T-helper 22 cell (primary cell): ENCODE results near the gene ATXN2.
A peak's percentile ranks its signal among the peaks of the same experiment; 100 is the strongest.
"Not testable (repeated sequence)": the region's sequence is repeated elsewhere in the genome, so short reads cannot be mapped to it uniquely, and the experiment has no call there.

Experiments
- DNase-seq: peaks from one replicate; pipeline ENCODE4 v3.0.0-alpha.2; 2020; ENCODE audit warnings: low read depth

ATXN2 gene

GRCh38 chr12:111414711-111415252 is 184.3 kb downstream of the ATXN2 start:
- DNase-seq: no peak

GRCh38 chr12:111413442-111414086 is 185.6 kb downstream of the ATXN2 start:
- DNase-seq: no peak

GRCh38 chr12:111412830-111413441 is 186.2 kb downstream of the ATXN2 start:
- DNase-seq: no peak

- DNase-seq: no peak
These were observed 186.9 kb downstream of the ATXN2 start for GRCh38 chr12:111412007-111412829.

- DNase-seq: no peak
These were observed 187.8 kb downstream of the ATXN2 start for GRCh38 chr12:111411185-111411764.

- DNase-seq: no peak
These were observed 188.5 kb downstream of the ATXN2 start for GRCh38 chr12:111410431-111411184.

GRCh38 chr12:111409780-111410430 is 189.2 kb downstream of the ATXN2 start:
- no peak for DNase-seq

GRCh38 chr12:111409403-111409779 is 189.7 kb downstream of the ATXN2 start:
- no peak for DNase-seq

GRCh38 chr12:111408686-111409402 is 190.3 kb downstream of the ATXN2 start:
- no peak for DNase-seq

- DNase-seq: no peak
These were observed 191.0 kb downstream of the ATXN2 start for GRCh38 chr12:111408116-111408440.

GRCh38 chr12:111407377-111408115 is 191.6 kb downstream of the ATXN2 start:
- no peak for DNase-seq

GRCh38 chr12:111406474-111407376 is 192.4 kb downstream of the ATXN2 start:
- DNase-seq: peak; percentile 61

GRCh38 chr12:111405859-111406473 is 193.1 kb downstream of the ATXN2 start, which contains the start of gene SH2B3:
Gene SH2B3, plus strand, starts transcription at chr12:111405923. Its CDS starts 12,223 bp downstream, at chr12:111418146.
- DNase-seq: peak; percentile 71

- DNase-seq: peak; percentile 95
These were observed 193.8 kb downstream of the ATXN2 start for GRCh38 chr12:111405149-111405858.

- peak; percentile 38 for DNase-seq
These were observed 194.6 kb downstream of the ATXN2 start for GRCh38 chr12:111404362-111405148.

GRCh38 chr12:111402490-111402824 is 196.7 kb downstream of the ATXN2 start:
- not testable (repeated sequence) for DNase-seq
